ENCODE measurements around the gene CCDC192. TPM values are rescaled to one million over a fixed set of nuclear protein-coding genes. Genes with fewer than 3 reads are reported as not detected.
"Not testable (repeated sequence)": the region's sequence is repeated elsewhere in the genome, so short reads cannot be mapped to it uniquely, and the experiment has no call there.

Gene CCDC192
- polyA plus RNA-seq, 1 donor from 2014 or later, result not detected

GRCh38 chr5:127846884-127847283 lies 143.7 kb downstream of the CCDC192 start:
- H3K9me2 ChIP-seq (ENCODE audit: insufficient read depth, low read length), result no peaks in the 10 kb centered on the region
- H2AFZ ChIP-seq (ENCODE audit: low read depth, low read length), result no peak overlapping the region
- no peak overlapping the region for H3K27ac ChIP-seq (ENCODE audit: low read length)
- H3K27me3 ChIP-seq (ENCODE audit: insufficient read depth, low read depth, low read length), result no peaks in the 10 kb centered on the region
- no peak overlapping the region for H3K4me3 ChIP-seq (ENCODE audit: low read length)
- no peak overlapping the region for H3K9ac ChIP-seq (ENCODE audit: low read length)
- H4K20me1 ChIP-seq (ENCODE audit: insufficient read depth), result no peaks in the 10 kb centered on the region
- TF ChIP-seq TAF1 (IDR thresholded peaks at IDR 0.05; ENCODE audit: low read depth) (no peak), RAD21 (conservative IDR thresholded peaks at IDR 0.05) (no peak), REST (IDR thresholded peaks at IDR 0.05; ENCODE audit: borderline replicate concordance) (no peak), POLR2AphosphoS5 (IDR thresholded peaks at IDR 0.05) (no peak), MXI1 (conservative IDR thresholded peaks at IDR 0.05; ENCODE audit: poor library complexity, severe bottlenecking) (no peak), EZH2 (IDR thresholded peaks at IDR 0.05; ENCODE audit: borderline replicate concordance, insufficient read depth, low read length, poor library complexity, severe bottlenecking) (no peak), CTCF (IDR thresholded peaks at IDR 0.05; ENCODE audit: poor library complexity, severe bottlenecking) (no peak), SMC3 (conservative IDR thresholded peaks at IDR 0.05; ENCODE audit: poor library complexity) (no peak), EP300 (conservative IDR thresholded peaks at IDR 0.05; ENCODE audit: poor library complexity, severe bottlenecking) (no peak)
- H3K9me3 ChIP-seq (ENCODE audit: low read length), result no peaks in the 10 kb centered on the region
- no peaks in the 10 kb centered on the region for H3F3A ChIP-seq (ENCODE audit: insufficient read depth, low read length, poor library complexity, severe bottlenecking)
- no peaks in the 10 kb centered on the region for H3K79me2 ChIP-seq (replicated peaks; ENCODE audit: insufficient read depth, low read length)
- H3K36me3 ChIP-seq (ENCODE audit: insufficient read depth, low read length), result no peaks in the 10 kb centered on the region
- H3K4me2 ChIP-seq (ENCODE audit: low read length), result no peak overlapping the region

GRCh38 chr5:127847641-127848040 lies 144.4 kb downstream of the CCDC192 start:
- H2AFZ ChIP-seq (ENCODE audit: low read depth, low read length), result not testable (repeated sequence)

GRCh38 chr5:127848098-127848497 lies 144.9 kb downstream of the CCDC192 start:
- H3K9me2 ChIP-seq (ENCODE audit: insufficient read depth, low read length), result no peaks in the 10 kb centered on the region
- H2AFZ ChIP-seq (ENCODE audit: low read depth, low read length), result no peak overlapping the region
- no peaks in the 10 kb centered on the region for H3K79me2 ChIP-seq (replicated peaks; ENCODE audit: insufficient read depth, low read length)
- no peaks in the 10 kb centered on the region for H4K20me1 ChIP-seq (ENCODE audit: insufficient read depth)
- H3K27ac ChIP-seq (ENCODE audit: low read length), result no peak overlapping the region
- H3K9ac ChIP-seq (ENCODE audit: low read length), result no peak overlapping the region
- H3K4me2 ChIP-seq (ENCODE audit: low read length), result no peak overlapping the region
- no peaks in the 10 kb centered on the region for H3F3A ChIP-seq (ENCODE audit: insufficient read depth, low read length, poor library complexity, severe bottlenecking)
- H3K4me3 ChIP-seq (ENCODE audit: low read length), result no peak overlapping the region
- H3K27me3 ChIP-seq (ENCODE audit: insufficient read depth, low read depth, low read length), result no peaks in the 10 kb centered on the region
- H3K36me3 ChIP-seq (ENCODE audit: insufficient read depth, low read length), result no peaks in the 10 kb centered on the region
- TF ChIP-seq EZH2 (IDR thresholded peaks at IDR 0.05; ENCODE audit: borderline replicate concordance, insufficient read depth, low read length, poor library complexity, severe bottlenecking) (no peak), EP300 (conservative IDR thresholded peaks at IDR 0.05; ENCODE audit: poor library complexity, severe bottlenecking) (no peak), SMC3 (conservative IDR thresholded peaks at IDR 0.05; ENCODE audit: poor library complexity) (no peak), CTCF (IDR thresholded peaks at IDR 0.05; ENCODE audit: poor library complexity, severe bottlenecking) (no peak), REST (IDR thresholded peaks at IDR 0.05; ENCODE audit: borderline replicate concordance) (no peak), RAD21 (conservative IDR thresholded peaks at IDR 0.05) (no peak), POLR2AphosphoS5 (IDR thresholded peaks at IDR 0.05) (no peak), TAF1 (IDR thresholded peaks at IDR 0.05; ENCODE audit: low read depth) (no peak), MXI1 (conservative IDR thresholded peaks at IDR 0.05; ENCODE audit: poor library complexity, severe bottlenecking) (no peak)
- no peaks in the 10 kb centered on the region for H3K9me3 ChIP-seq (ENCODE audit: low read length)

More at GRCh38 chr5:127847641-127848040, 144.4 kb downstream of the CCDC192 start:
- H3F3A ChIP-seq (ENCODE audit: insufficient read depth, low read length, poor library complexity, severe bottlenecking); H3K36me3 ChIP-seq (ENCODE audit: insufficient read depth, low read length); H3K9me3 ChIP-seq (ENCODE audit: low read length); H4K20me1 ChIP-seq (ENCODE audit: insufficient read depth); H3K9me2 ChIP-seq (ENCODE audit: insufficient read depth, low read length); H3K4me3 ChIP-seq (ENCODE audit: low read length); H3K4me2 ChIP-seq (ENCODE audit: low read length); H3K27me3 ChIP-seq (ENCODE audit: insufficient read depth, low read depth, low read length); H3K27ac ChIP-seq (ENCODE audit: low read length); H3K9ac ChIP-seq (ENCODE audit: low read length); H3K79me2 ChIP-seq (replicated peaks; ENCODE audit: insufficient read depth, low read length): not testable (repeated sequence)

All from neural cell (in vitro differentiated cells).